Mesenchymal stem cell (in vitro differentiated cells and primary cell): ENCODE data around the gene ARHGEF1.
A peak's percentile ranks its signal among the peaks of the same experiment; 100 is the strongest.

Experiments used
- DNase-seq: peaks from one replicate; pipeline ENCODE4 v3.0.0-alpha.2; 2013
- H2AFZ ChIP-seq: one replicate; pipeline ENCODE4 v1.6.1; 2013; ENCODE audit warnings: low read depth, mild to moderate bottlenecking, control low read depth, inconsistent platforms, low read length, moderate library complexity
- H2AK5ac ChIP-seq: 2 replicates; pipeline ENCODE4 v1.6.1; 2013; ENCODE audit warnings: low read length, moderate library complexity, mild to moderate bottlenecking, inconsistent platforms; ENCODE audit not compliant: severe bottlenecking
- H2BK120ac ChIP-seq: one replicate; pipeline ENCODE4 v1.6.1; 2013; ENCODE audit warnings: low read depth, mild to moderate bottlenecking, inconsistent platforms, low read length, moderate library complexity
- H2BK12ac ChIP-seq, 2 experiments: one replicate each; pipeline ENCODE4 v1.6.1; 2013; ENCODE audit warnings: inconsistent platforms in 2 of 2, low read length in 2 of 2, mild to moderate bottlenecking in 2 of 2, moderate library complexity in 2 of 2, control low read depth in 1 of 2
- H2BK15ac ChIP-seq: one replicate; pipeline ENCODE4 v1.6.1; 2013; ENCODE audit warnings: mild to moderate bottlenecking, low read depth, inconsistent platforms; ENCODE audit not compliant: poor library complexity, severe bottlenecking
- H2BK5ac ChIP-seq: 2 replicates; pipeline ENCODE4 v1.6.1; 2013; ENCODE audit warnings: low read depth, mild to moderate bottlenecking, low read length, control low read depth, inconsistent platforms; ENCODE audit not compliant: poor library complexity, severe bottlenecking
- H3K14ac ChIP-seq, 2 experiments: one replicate each; pipeline ENCODE4 v1.6.1; 2013; ENCODE audit warnings: inconsistent platforms in 2 of 2, low read length in 2 of 2, control low read depth in 1 of 2, mild to moderate bottlenecking in 1 of 2, moderate library complexity in 1 of 2
- H3K18ac ChIP-seq, 2 experiments: one replicate each; pipeline ENCODE4 v1.6.1; 2013; ENCODE audit warnings: inconsistent platforms in 2 of 2, low read length in 2 of 2, control low read depth in 1 of 2, low read depth in 1 of 2, mild to moderate bottlenecking in 1 of 2
- H3K23ac ChIP-seq, 2 experiments: one replicate each; pipeline ENCODE4 v1.6.1; 2013; ENCODE audit warnings: inconsistent platforms in 2 of 2, low read length in 2 of 2, mild to moderate bottlenecking in 2 of 2, moderate library complexity in 2 of 2, control low read depth in 1 of 2
- H3K27ac ChIP-seq: 2 replicates; pipeline ENCODE4 v1.5.1; 2013; ENCODE audit warnings: mild to moderate bottlenecking, moderate library complexity, low read length, control low read depth, inconsistent platforms; ENCODE audit not compliant: poor library complexity, severe bottlenecking
- H3K27me3 ChIP-seq, 2 experiments: 2 replicates each; pipeline versions ENCODE4 v1.6.1 to v1.7.0; 2013; ENCODE audit warnings: low read length in 2 of 2, mild to moderate bottlenecking in 2 of 2, moderate library complexity in 2 of 2, control low read depth in 1 of 2, inconsistent platforms in 1 of 2; ENCODE audit not compliant: control insufficient read depth in 1 of 2, insufficient read depth in 1 of 2
- H3K36me3 ChIP-seq, 2 experiments: 2 replicates each; pipeline versions ENCODE4 v1.6.1 to v1.7.0; 2013; ENCODE audit warnings: low read length in 2 of 2, control low read depth in 1 of 2, inconsistent platforms in 1 of 2, low read depth in 1 of 2, mild to moderate bottlenecking in 1 of 2; ENCODE audit not compliant: insufficient read depth in 2 of 2, control insufficient read depth in 1 of 2
- H3K4ac ChIP-seq, 2 experiments: one replicate each; pipeline ENCODE4 v1.6.1; 2013; ENCODE audit warnings: inconsistent platforms in 2 of 2, low read length in 2 of 2, mild to moderate bottlenecking in 2 of 2, moderate library complexity in 2 of 2, control low read depth in 1 of 2, low read depth in 1 of 2
- H3K4me1 ChIP-seq: 2 replicates; pipeline ENCODE4 v1.6.1; 2013; ENCODE audit warnings: low read depth, low read length, control low read depth; ENCODE audit not compliant: control insufficient read depth, insufficient read depth
- H3K4me2 ChIP-seq: 2 replicates; pipeline ENCODE4 v1.6.1; 2013; ENCODE audit warnings: low read length, mild to moderate bottlenecking, inconsistent platforms; ENCODE audit not compliant: poor library complexity, severe bottlenecking
- H3K4me3 ChIP-seq, 2 experiments: 2 replicates each; pipeline versions ENCODE4 v1.5.1 to v1.7.0; 2013; ENCODE audit warnings: low read length in 2 of 2, mild to moderate bottlenecking in 2 of 2, control low read depth in 1 of 2, low read depth in 1 of 2; ENCODE audit not compliant: insufficient read depth in 1 of 2
- H3K79me1 ChIP-seq: replicated peaks from 2 replicates; pipeline ENCODE4 v1.6.1; 2013; ENCODE audit warnings: mild to moderate bottlenecking, control low read depth, low read length, inconsistent platforms; ENCODE audit not compliant: poor library complexity, severe bottlenecking
- H3K9ac ChIP-seq: 2 replicates; pipeline ENCODE4 v1.7.0; 2013; ENCODE audit warnings: mild to moderate bottlenecking, low read length, moderate library complexity
- H3K9me3 ChIP-seq: 2 replicates; pipeline ENCODE4 v1.7.0; 2013; ENCODE audit warnings: mild to moderate bottlenecking, low read length; ENCODE audit not compliant: control insufficient read depth
- H4K8ac ChIP-seq: one replicate; pipeline ENCODE4 v1.6.1; 2013; ENCODE audit warnings: inconsistent platforms, mild to moderate bottlenecking, low read length, moderate library complexity
- H4K91ac ChIP-seq: one replicate; pipeline ENCODE4 v1.6.1; 2013; ENCODE audit warnings: mild to moderate bottlenecking, low read length, inconsistent platforms
- WGBS: methylation state at CpG from one replicate; pipeline ENCODE4 v1.1.7; 2013; ENCODE audit warnings: mixed read lengths; 5-methylcytosine and 5-hydroxymethylcytosine counted together

ARHGEF1 gene

DNA sequence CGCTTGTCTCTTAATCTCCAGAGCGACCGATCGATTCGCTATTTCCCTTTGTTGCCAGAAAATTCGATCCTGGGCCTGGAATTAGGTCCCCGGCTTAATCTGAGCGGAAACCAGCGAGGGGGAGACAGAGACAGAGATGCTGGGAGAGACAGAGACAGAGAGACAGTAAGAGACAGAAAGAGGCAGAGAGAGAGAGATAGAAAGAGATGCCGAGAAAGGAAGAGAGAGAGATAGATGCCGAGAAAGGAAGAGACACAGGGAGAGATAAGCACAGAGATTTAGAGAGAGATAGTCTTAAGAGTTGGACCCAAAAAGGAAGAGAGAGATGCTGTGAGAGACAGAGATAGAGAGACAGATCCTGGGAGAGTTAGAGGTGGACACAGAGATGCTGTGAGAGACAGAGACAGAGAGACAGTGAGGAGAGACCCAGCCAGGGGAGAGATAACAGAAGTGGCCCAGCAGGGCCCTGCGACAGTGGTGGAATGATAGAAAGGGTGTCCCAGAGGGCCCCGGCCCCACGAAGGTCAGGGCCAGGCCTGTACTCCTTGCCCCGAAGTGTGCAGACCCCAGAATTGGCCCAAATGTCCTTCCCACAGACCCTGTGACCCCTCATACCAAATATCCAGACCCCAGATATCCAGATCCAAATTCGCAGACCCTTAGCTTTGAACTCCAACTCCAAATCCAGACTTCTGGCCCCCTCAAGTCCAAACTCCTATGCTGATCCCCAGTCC is 43.9 kb downstream of the ARHGEF1 start:
- H2BK120ac ChIP-seq = no peak overlapping the region
- H3K4me2 ChIP-seq = no peak overlapping the region
- no peak overlapping the region for H4K8ac ChIP-seq
- H2AFZ ChIP-seq = no peak overlapping the region
- peaks cover 6% of the 10 kb centered on the region for H3K9me3 ChIP-seq
- no peak overlapping the region for H4K91ac ChIP-seq
- no peak overlapping the region for H3K14ac ChIP-seq
- H3K27ac ChIP-seq = no peak overlapping the region
- H3K4me3 ChIP-seq = no peak overlapping the region
- no peak overlapping the region for H2AK5ac ChIP-seq
- H2BK5ac ChIP-seq = no peak overlapping the region
- no peak for DNase-seq
- H3K79me1 ChIP-seq = no peaks in the 10 kb centered on the region
- no peak overlapping the region for H3K18ac ChIP-seq
- H3K4me1 ChIP-seq = peaks cover 15% of the 10 kb centered on the region
- no peak overlapping the region for H2BK12ac ChIP-seq
- no peak overlapping the region for H3K9ac ChIP-seq
- H3K4ac ChIP-seq = no peak overlapping the region
- no peaks in the 10 kb centered on the region for H3K36me3 ChIP-seq
- H2BK15ac ChIP-seq = no peak overlapping the region
- 50% methylated on average over 16 of the region's 16 CpGs for WGBS
- no peak overlapping the region for H3K23ac ChIP-seq
- peaks cover 86 to 88% of the 10 kb centered on the region in 2 experiments for H3K27me3 ChIP-seq

- Histone ChIP-seq H2BK5ac (no peak overlapping the region), H4K8ac (no peak overlapping the region), H2BK120ac (no peak overlapping the region), H3K4me3 (peak overlapping the region; percentile 45 to 56), H3K9ac (no peak overlapping the region), H3K27ac (no peak overlapping the region), H3K4me1 (peaks cover 15% of the 10 kb centered on the region), H3K27me3 (peaks cover 86 to 88% of the 10 kb centered on the region in 2 experiments), H3K4me2 (peak overlapping the region; percentile 87), H3K23ac (no peak overlapping the region), H4K91ac (no peak overlapping the region), H3K36me3 (no peaks in the 10 kb centered on the region), H3K4ac (no peak overlapping the region), H3K9me3 (peaks cover 6% of the 10 kb centered on the region), H2BK15ac (no peak overlapping the region), H3K14ac (no peak overlapping the region), H2AFZ (no peak overlapping the region), H2BK12ac (no peak overlapping the region), H2AK5ac (no peak overlapping the region), H3K18ac (no peak overlapping the region), H3K79me1 (no peaks in the 10 kb centered on the region)
- WGBS = 4% methylated on average over 34 of the region's 43 CpGs
- no peak for DNase-seq
Measured at GRCh38 chr19:41927497-41928192, 44.7 kb downstream of the ARHGEF1 start.

DNA sequence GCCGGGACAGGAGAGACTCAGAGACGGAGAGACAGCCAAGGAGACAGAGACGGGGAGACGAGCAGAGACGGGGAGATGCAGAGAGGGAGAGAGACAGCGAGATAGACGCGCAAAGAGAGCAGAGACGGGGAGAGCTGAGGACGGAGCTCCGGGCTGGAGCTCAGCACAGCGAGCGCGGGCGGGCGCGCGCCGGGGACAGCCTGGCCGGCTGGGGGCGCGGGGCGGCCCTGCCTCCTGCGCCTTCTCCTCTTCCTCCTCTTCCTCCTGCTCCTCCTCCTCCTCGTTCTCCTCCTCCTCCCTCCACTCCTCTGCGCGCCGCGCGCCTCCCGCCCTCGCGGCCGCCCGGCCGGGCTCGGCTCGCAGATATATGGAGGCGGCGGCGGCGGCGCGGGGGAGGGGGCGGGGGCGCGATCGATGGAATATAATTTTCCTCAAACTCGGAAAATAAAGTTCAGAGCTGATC is 45.3 kb downstream of the ARHGEF1 start, which contains the start of gene ERFL:
Gene ERFL, minus strand, starts transcription at position 229 of the 463 bp plus-strand sequence. CDS start 15,530 bp downstream, outside the sequence.
- WGBS = under 1% methylated on average over 36 of the region's 49 CpGs
- Histone ChIP-seq H2AK5ac (no peak within 1 kb of the TSS), H3K4me2 (peak within 1 kb of the TSS; percentile 87), H3K27ac (no peak within 1 kb of the TSS), H3K14ac (peak within 1 kb of the TSS in 1 of 2 experiments; percentile 78), H2BK12ac (peak within 1 kb of the TSS in 1 of 2 experiments; percentile 3), H3K9me3 (peaks cover 6% of the 10 kb centered on the region), H2BK120ac (no peak within 1 kb of the TSS), H3K4me1 (peaks cover 15% of the 10 kb centered on the region), H3K9ac (no peak within 1 kb of the TSS), H2BK15ac (no peak within 1 kb of the TSS), H3K4me3 (peak within 1 kb of the TSS; percentile 46 to 56), H3K36me3 (no peaks in the 10 kb centered on the region), H3K79me1 (no peaks in the 10 kb centered on the region), H2BK5ac (no peak within 1 kb of the TSS), H3K27me3 (peaks cover 85 to 86% of the 10 kb centered on the region in 2 experiments), H4K8ac (no peak within 1 kb of the TSS), H2AFZ (peak within 1 kb of the TSS; percentile 55), H3K18ac (peak within 1 kb of the TSS in 1 of 2 experiments; percentile 54), H3K23ac (peak within 1 kb of the TSS in 1 of 2 experiments; percentile 0), H3K4ac (no peak within 1 kb of the TSS), H4K91ac (no peak within 1 kb of the TSS)
- DNase-seq = no peak
